NOMO-1 treated with dmso at 0.1 percent for 144 hours (cell line): ENCODE data around the gene CAMK2B.

Source experiments
- DNase-seq: peaks from one replicate; lab custom pipeline; 2025; ENCODE audit not compliant: unreplicated experiment; lab: John Stamatoyannopoulos, UW

Gene CAMK2B

GRCh38 chr7:44258423-44258760, 67.0 kb downstream of the CAMK2B start:
- no peak for DNase-seq

DNA sequence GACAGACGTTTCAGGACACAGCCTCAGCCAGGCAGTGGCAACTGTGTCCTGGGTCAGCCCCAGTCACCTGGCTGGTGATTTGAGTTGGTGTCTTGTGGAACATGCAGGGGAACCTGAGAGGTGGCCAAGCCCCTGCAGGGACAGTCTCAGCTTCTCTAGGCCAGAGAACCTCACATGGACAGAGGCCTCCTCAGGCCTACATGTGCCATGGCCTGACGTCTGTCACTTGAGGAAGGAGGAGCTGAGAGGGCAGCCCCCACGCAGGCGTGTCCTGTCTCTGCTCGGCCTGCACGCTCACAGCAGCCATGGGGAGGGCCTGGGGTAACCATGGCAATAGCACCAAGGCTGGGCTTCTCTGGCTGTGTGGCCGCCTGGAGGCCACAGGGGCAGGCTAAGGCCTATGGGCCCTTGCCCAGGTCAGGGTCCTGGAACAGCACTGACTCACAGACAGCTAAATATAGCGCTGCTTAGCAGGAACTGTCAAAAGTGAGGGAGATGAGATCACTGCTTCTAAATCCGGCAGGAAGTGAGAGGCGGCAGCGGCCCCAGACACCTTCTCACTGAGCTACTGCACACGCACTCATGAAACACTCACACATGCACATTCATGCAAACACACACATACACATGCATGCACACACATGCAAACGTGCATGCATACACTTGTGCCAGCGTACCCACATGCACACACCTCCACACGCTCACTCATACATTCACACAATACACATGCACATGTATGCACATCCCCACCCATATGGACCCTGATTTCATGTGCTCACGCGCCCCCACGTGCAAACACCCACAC, 67.6 kb downstream of the CAMK2B start:
- peak; percentile 77 for DNase-seq

- no peak for DNase-seq
These were observed 68.2 kb downstream of the CAMK2B start for GRCh38 chr7:44257213-44257612.

GRCh38 chr7:44256459-44256858, 68.9 kb downstream of the CAMK2B start:
- DNase-seq: no peak

GRCh38 chr7:44251881-44252280, 73.5 kb downstream of the CAMK2B start:
- no peak for DNase-seq

DNA sequence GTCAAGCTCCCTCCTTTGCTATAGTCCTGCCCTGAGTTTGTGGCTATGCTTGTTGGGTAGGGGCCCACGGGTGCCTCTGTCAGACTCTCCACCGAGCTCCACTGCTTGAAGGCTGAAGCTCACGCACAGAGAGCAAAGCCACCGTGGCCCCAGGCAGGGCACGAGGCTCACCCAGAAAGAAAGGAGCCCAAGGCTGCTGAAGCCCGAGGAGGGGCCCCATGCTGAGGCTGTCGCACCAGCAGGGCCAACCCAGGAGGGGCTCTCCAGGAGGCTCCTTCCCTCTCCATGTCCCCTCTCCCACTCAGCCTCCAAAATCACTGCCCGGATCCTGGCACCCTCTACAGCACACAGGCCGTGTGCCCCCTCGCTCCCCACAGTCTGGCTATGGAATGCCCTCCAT, 74.1 kb downstream of the CAMK2B start:
- DNase-seq: no peak

DNA sequence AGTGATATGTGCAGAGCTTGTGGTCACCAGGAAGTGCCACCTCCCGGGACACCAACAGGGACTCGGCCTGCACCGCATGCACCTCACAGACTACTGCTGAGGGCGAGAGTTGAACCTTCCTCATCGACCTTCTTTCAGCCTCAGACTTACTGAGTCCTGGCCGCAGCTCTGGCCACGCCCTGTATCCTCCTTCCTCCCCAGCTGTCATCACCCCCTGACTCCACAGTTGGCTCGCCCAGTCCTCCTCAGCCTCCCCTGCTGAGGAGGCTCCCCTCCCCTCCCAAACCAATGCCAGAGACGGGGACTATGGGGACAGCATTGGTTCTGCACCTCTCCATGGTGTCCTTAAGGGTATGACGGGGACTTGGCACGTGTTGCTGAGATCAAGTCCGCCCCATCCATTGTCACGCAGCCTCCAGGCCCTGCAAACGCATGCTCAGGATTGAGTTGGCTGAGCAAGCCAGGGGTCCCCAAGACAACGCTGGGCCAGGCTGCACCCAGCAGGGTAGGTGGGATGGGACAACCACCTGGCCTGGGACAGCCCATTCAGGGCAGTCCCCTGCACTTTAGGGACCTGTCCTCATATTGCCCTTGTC, 75.7 kb downstream of the CAMK2B start:
- no peak for DNase-seq

GRCh38 chr7:44247868-44248651, 77.3 kb downstream of the CAMK2B start:
- DNase-seq: no peak

DNA sequence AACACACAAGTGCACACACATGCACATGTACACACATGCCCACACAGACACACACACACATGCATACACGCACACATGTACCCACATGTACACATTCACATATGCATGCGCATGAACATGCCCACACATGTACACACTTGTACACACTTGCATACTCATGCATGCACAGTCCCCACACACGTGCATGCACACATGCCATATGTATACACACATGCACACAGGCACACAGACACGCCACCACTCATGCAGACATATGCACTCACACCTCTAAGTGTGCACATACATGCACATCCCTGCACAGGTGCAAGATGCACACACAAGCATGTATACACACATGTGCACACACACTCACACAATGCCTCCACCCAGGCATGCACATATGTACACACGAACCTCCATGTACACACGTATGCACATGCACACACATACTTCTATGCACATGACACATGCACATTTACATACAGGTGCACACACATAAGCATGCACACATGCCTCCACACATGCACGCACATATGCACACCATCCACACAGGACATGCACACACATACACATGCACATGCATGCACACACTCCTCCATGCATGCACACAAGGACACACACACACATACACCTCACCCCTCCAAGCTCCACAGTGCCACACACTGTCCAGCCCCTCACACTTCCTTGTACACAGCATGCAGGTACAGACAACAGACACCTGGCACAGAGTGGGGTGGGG, 78.8 kb downstream of the CAMK2B start:
- DNase-seq: no peak

DNA sequence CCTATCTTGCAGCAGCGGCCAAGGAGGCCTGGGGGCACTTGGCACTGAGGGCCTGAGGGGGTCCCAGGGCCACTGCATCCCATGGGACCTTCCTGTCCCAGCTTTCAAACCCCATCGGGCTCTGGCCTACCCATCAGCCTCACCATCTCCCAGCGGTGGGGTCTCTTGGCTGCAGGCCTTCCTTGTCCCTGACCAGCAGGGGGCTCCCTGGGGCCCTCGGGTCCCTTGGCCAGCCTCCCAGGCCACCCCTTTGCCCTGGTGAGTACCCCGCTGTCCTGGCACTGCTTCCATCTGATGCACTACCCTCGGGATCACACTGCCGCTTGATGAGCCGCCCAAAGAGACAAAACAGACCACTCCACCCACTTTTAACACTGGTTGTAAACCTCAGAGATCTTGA, 81.1 kb downstream of the CAMK2B start:
- no peak for DNase-seq

DNA sequence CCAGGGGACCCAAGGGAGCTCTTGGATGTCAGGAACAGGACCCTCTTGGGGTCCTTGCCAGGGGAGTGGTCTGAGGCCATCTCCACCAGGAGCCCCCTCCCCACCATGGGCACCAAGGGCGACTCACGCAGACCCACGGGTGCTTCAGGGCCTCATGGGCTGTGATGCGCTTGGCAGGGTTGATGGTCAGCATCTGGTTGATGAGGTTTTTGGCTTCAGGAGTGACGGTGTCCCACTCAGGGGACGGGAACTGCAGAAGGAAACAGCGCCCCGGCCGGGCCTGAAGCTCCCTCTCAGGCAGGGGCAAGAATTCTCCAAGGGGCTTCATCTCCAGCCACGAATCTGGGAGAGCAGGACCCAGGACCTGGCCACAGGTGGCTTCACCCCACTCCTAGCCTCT, 83.3 kb downstream of the CAMK2B start:
- no peak for DNase-seq

DNA sequence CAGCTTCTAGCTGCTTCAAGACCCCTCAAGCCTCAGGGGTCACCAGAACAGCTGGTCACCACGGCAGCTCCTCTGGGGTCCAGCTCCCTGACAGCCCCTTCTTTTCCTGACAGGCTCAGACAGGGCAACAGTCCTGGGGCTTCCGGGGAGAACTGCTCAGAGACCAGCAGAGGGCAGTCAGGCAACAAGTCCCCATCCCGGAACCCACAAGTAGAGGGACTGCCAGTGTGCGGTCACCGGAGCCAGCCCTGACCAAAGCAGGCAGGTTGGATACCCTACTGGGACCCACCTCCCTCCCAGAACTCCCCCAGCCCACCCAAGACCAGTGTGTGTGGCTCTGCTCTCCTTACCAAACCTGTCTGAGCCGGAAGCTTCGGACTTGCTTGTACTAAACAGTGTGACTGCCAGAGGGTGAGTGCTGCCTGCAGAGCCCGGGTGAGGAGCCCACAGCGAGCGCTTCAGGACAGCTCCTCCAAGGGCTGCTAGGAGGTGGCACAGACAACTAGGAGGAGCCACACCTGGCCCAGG, 84.3 kb downstream of the CAMK2B start:
- peak; percentile 36 for DNase-seq

DNA sequence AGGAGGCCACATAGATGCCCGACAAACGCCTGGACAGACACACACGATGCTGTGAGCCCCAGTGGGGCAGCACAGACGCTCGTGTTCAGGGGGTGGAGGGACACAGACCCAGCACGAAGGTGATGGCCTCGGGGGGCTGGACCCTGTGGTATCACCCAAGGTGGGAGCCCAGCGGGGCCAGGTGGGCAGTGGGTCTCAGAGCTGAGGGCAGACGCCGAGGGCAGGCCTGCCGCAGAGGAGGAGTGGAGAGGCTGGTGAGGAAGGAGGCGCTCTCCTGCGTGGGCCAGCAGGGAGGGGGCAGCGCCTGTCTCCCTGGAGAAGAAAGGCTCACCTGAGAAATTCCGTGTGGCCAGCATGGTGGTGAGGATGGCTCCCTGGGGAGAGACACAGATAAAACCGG, 85.0 kb downstream of the CAMK2B start:
- no peak for DNase-seq

DNA sequence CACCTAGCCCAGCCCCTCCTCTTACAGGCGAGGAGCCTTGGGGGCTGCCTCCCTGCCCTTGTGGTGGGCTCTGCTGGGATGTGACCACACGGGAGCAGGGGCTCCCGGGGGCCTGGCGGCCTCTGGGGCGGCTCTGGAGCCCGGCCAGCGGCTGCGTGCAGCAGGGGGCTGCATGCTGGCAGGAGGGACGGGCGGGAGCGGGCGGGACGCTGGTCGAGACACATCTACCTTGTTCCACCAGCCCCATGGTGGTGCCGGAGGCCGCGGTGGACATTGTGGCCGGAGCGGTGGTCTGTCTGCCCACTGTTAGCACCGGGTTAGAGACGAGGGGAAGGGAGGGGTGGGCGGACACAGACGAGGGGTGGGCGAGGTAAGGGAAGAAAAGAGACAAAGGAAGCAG, 86.0 kb downstream of the CAMK2B start:
- DNase-seq: no peak

- no peak for DNase-seq
These were observed 87.2 kb downstream of the CAMK2B start for GRCh38 chr7:44238116-44238695.

DNA sequence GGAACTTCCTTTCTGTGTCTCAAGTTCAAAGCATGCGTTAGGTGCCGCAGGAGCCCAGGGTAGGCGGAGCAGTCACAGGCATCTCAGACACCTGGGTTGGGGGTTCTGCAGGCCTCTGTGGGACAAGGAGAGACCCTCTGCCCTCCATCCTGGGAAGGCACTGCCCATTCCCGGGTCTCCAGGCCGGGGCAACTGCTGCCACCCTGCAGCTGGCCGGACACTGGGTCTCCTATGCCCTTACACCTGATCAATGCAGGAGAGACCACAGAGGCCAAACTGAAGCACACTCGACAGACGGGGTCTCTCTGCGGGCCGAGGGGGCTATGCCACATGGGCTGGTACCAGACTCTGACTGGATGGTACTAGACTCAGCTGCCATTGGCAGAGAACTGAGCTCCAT, 87.7 kb downstream of the CAMK2B start:
- no peak for DNase-seq

GRCh38 chr7:44236333-44236728, 89.1 kb downstream of the CAMK2B start:
- peak; percentile 20 for DNase-seq

GRCh38 chr7:44235582-44236332, 89.6 kb downstream of the CAMK2B start:
- no peak for DNase-seq

GRCh38 chr7:44235066-44235465, 90.3 kb downstream of the CAMK2B start:
- DNase-seq: no peak
